RKO (cell line): Measurements from ENCODE around the gene FDXR.

ENCODE experiments used
- DNase-seq: peaks from one replicate; pipeline ENCODE4 v3.0.0-alpha.2; 2016; ENCODE audit warnings: low spot score

FDXR gene

GRCh38 chr17:74857191-74857590, 15.6 kb downstream of the FDXR start:
- no peak for DNase-seq

GRCh38 chr17:74856112-74856511, 16.7 kb downstream of the FDXR start:
- no peak for DNase-seq

GRCh38 chr17:74855323-74855722, 17.5 kb downstream of the FDXR start:
- DNase-seq, result no peak

- no peak for DNase-seq
These were observed 18.0 kb downstream of the FDXR start for GRCh38 chr17:74854792-74855191.

GRCh38 chr17:74853669-74854068, 19.1 kb downstream of the FDXR start:
- no peak for DNase-seq

- no peak for DNase-seq
These were observed 19.8 kb downstream of the FDXR start for GRCh38 chr17:74853048-74853397.

GRCh38 chr17:74852237-74853047, 20.4 kb downstream of the FDXR start:
- no peak for DNase-seq

- no peak for DNase-seq
These were observed 21.1 kb downstream of the FDXR start for GRCh38 chr17:74851612-74852236.

- no peak for DNase-seq
These were observed 21.9 kb downstream of the FDXR start for GRCh38 chr17:74850914-74851313.

- no peak for DNase-seq
These were observed 22.5 kb downstream of the FDXR start for GRCh38 chr17:74850310-74850709.

- DNase-seq, result no peak
These were observed 24.0 kb downstream of the FDXR start for GRCh38 chr17:74848656-74849399.

GRCh38 chr17:74846621-74847020, 26.2 kb downstream of the FDXR start:
- no peak for DNase-seq

- no peak for DNase-seq
These were observed 29.5 kb downstream of the FDXR start for GRCh38 chr17:74843352-74843627.

- no peak for DNase-seq
These were observed 30.0 kb downstream of the FDXR start for GRCh38 chr17:74842599-74843351.

GRCh38 chr17:74842146-74842598, 30.6 kb downstream of the FDXR start:
- DNase-seq, result no peak

GRCh38 chr17:74840989-74841666, 31.7 kb downstream of the FDXR start:
- DNase-seq, result no peak

GRCh38 chr17:74839990-74840852, 32.6 kb downstream of the FDXR start:
- no peak for DNase-seq

- no peak for DNase-seq
These were observed 34.5 kb downstream of the FDXR start for GRCh38 chr17:74838274-74838673.

GRCh38 chr17:74836691-74837467, 35.9 kb downstream of the FDXR start:
- no peak for DNase-seq

- no peak for DNase-seq
These were observed 36.6 kb downstream of the FDXR start for GRCh38 chr17:74836191-74836590.
